ENCODE data around the gene SLC26A5.

SLC26A5 gene

DNA sequence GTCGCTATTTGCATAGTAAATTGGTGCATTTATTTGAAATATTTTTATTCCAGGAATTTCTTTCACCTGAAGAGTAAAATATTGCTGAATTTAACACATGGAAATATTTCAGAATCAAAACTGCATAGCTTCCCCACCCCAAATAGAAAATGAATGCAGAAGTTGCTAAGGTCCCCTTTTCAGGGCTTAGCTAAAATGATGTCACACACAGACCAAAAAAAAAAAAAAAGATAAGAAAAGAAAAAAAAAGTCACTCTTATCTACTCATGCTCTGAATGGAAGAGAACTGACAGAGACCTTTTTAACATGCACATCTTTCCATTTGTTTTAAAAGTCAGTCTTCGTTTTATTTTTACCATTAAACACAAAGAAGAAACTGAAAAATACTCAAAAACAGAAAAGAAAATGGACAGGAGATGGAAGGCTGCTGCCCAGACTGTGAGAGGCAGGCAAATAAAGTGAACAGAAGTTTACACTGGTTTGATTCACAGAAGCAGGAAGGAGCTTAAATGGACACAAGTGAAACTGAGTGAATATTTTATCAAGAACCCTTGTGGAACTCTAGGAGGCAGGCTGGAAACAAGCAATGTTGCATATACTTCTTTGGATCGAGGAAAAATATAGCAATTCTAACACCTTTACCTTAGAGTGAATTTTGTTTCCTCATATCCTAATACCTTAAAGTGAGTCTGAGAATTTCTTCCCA, 66.6 kb downstream of the SLC26A5 start:
- Histone ChIP-seq H3K36me3 (ENCODE audit: control insufficient read depth, low read depth, low read length) (no peaks in the 10 kb centered on the region), H3K27me3 (ENCODE audit: control insufficient read depth, insufficient read depth, low read length) (no peaks in the 10 kb centered on the region), H3K4me3 (ENCODE audit: low read length) (no peak overlapping the region), H3K27ac (ENCODE audit: low read length) (no peak overlapping the region), H3K4me1 (ENCODE audit: control insufficient read depth, low read depth, low read length) (no peaks in the 10 kb centered on the region), H3K9ac (ENCODE audit: low read length) (no peak overlapping the region), H3K9me3 (ENCODE audit: control insufficient read depth, low read depth, low read length) (no peaks in the 10 kb centered on the region)

GRCh38 chr7:103373866-103374643, 72.0 kb downstream of the SLC26A5 start:
- no peaks in the 10 kb centered on the region for H3K27me3 ChIP-seq (ENCODE audit: control insufficient read depth, insufficient read depth, low read length)
- H3K4me1 ChIP-seq (ENCODE audit: control insufficient read depth, low read depth, low read length) = no peaks in the 10 kb centered on the region
- peaks cover 5% of the 10 kb centered on the region for H3K36me3 ChIP-seq (ENCODE audit: control insufficient read depth, low read depth, low read length)
- no peak overlapping the region for H3K4me3 ChIP-seq (ENCODE audit: low read length)
- no peak overlapping the region for H3K27ac ChIP-seq (ENCODE audit: low read length)
- no peaks in the 10 kb centered on the region for H3K9me3 ChIP-seq (ENCODE audit: control insufficient read depth, low read depth, low read length)
- no peak overlapping the region for H3K9ac ChIP-seq (ENCODE audit: low read length)

- Histone ChIP-seq H3K9me3 (ENCODE audit: control insufficient read depth, low read depth, low read length) (no peaks in the 10 kb centered on the region), H3K4me1 (ENCODE audit: control insufficient read depth, low read depth, low read length) (no peaks in the 10 kb centered on the region), H3K27me3 (ENCODE audit: control insufficient read depth, insufficient read depth, low read length) (no peaks in the 10 kb centered on the region), H3K36me3 (ENCODE audit: control insufficient read depth, low read depth, low read length) (peaks cover 48% of the 10 kb centered on the region), H3K4me3 (ENCODE audit: low read length) (no peak overlapping the region), H3K27ac (ENCODE audit: low read length) (no peak overlapping the region), H3K9ac (ENCODE audit: low read length) (no peak overlapping the region)
Observed at GRCh38 chr7:103369432-103369831, 76.6 kb downstream of the SLC26A5 start.

DNA sequence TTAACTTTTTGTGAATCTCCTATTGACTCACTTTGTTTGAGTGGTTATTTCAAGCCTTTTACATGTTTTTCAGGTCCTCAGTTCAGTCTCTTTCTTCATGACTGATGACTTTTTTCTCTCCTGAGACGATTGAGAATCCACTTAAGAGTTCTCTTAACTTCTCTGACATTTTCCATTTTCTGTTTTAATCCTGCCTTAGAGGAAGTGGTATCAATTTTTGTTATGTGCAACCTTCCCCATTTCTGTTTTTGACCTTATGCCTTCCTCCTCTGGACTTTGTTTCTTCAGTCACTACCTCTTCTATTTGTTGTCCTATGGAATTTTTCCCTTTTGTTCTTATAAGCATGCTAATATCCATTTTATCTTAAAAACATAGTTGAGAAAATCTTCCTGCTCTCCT, 96.2 kb downstream of the SLC26A5 start:
- Histone ChIP-seq H3K4me1 (ENCODE audit: control insufficient read depth, low read depth, low read length) (peaks cover 5% of the 10 kb centered on the region), H3K9ac (ENCODE audit: low read length) (no peak overlapping the region), H3K9me3 (ENCODE audit: control insufficient read depth, low read depth, low read length) (no peaks in the 10 kb centered on the region), H3K4me3 (ENCODE audit: low read length) (no peak overlapping the region), H3K27me3 (ENCODE audit: control insufficient read depth, insufficient read depth, low read length) (no peaks in the 10 kb centered on the region), H3K36me3 (ENCODE audit: control insufficient read depth, low read depth, low read length) (peaks cover 14% of the 10 kb centered on the region), H3K27ac (ENCODE audit: low read length) (no peak overlapping the region)

DNA sequence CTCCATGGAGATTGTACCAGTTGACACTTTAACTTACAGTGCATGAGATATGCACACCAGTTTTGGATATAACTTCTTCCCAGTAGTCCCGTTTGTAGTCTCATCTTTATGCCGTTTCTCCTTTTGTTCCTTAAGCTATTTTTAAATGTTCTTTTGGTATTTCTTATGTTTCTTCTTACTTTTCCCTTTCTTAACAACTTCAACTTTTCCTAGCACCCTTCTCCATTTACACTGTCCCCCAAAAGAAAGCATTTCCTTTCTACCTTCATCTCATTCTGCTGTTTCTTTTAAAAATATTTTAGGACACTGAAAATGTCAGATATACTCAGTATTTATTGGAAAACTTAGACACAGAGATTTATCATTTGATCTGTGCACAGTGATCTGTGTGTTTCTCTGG, 97.0 kb downstream of the SLC26A5 start:
- Histone ChIP-seq H3K27me3 (ENCODE audit: control insufficient read depth, insufficient read depth, low read length) (no peaks in the 10 kb centered on the region), H3K9me3 (ENCODE audit: control insufficient read depth, low read depth, low read length) (no peaks in the 10 kb centered on the region), H3K4me1 (ENCODE audit: control insufficient read depth, low read depth, low read length) (peaks cover 5% of the 10 kb centered on the region), H3K4me3 (ENCODE audit: low read length) (peak overlapping the region; percentile 98), H3K36me3 (ENCODE audit: control insufficient read depth, low read depth, low read length) (peaks cover 9% of the 10 kb centered on the region), H3K27ac (ENCODE audit: low read length) (no peak overlapping the region), H3K9ac (ENCODE audit: low read length) (peak overlapping the region; percentile 26)

- H3K9ac ChIP-seq (ENCODE audit: low read length) = peak overlapping the region; percentile 26
- peaks cover 9% of the 10 kb centered on the region for H3K36me3 ChIP-seq (ENCODE audit: control insufficient read depth, low read depth, low read length)
- H3K4me3 ChIP-seq (ENCODE audit: low read length) = peak overlapping the region; percentile 98
- no peaks in the 10 kb centered on the region for H3K27me3 ChIP-seq (ENCODE audit: control insufficient read depth, insufficient read depth, low read length)
- H3K27ac ChIP-seq (ENCODE audit: low read length) = no peak overlapping the region
- H3K9me3 ChIP-seq (ENCODE audit: control insufficient read depth, low read depth, low read length) = no peaks in the 10 kb centered on the region
- peaks cover 5% of the 10 kb centered on the region for H3K4me1 ChIP-seq (ENCODE audit: control insufficient read depth, low read depth, low read length)
Observed at GRCh38 chr7:103348452-103348851, 97.6 kb downstream of the SLC26A5 start.

- H3K4me3 ChIP-seq (ENCODE audit: low read length) = peak within 1 kb of the TSS; percentile 98
- H3K9ac ChIP-seq (ENCODE audit: low read length) = peak within 1 kb of the TSS; percentile 96
- H3K4me1 ChIP-seq (ENCODE audit: control insufficient read depth, low read depth, low read length) = peaks cover 9% of the 10 kb centered on the region
- H3K9me3 ChIP-seq (ENCODE audit: control insufficient read depth, low read depth, low read length) = no peaks in the 10 kb centered on the region
- no peaks in the 10 kb centered on the region for H3K27me3 ChIP-seq (ENCODE audit: control insufficient read depth, insufficient read depth, low read length)
- H3K36me3 ChIP-seq (ENCODE audit: control insufficient read depth, low read depth, low read length) = peaks cover 8% of the 10 kb centered on the region
- peak within 1 kb of the TSS; percentile 92 for H3K27ac ChIP-seq (ENCODE audit: low read length)
Observed at GRCh38 chr7:103347507-103348267, 98.3 kb downstream of the SLC26A5 start, which contains the start of gene PSMC2. Gene PSMC2, plus strand, starts transcription at chr7:103347643. Its CDS starts 69 bp downstream, at chr7:103347712.

DNA sequence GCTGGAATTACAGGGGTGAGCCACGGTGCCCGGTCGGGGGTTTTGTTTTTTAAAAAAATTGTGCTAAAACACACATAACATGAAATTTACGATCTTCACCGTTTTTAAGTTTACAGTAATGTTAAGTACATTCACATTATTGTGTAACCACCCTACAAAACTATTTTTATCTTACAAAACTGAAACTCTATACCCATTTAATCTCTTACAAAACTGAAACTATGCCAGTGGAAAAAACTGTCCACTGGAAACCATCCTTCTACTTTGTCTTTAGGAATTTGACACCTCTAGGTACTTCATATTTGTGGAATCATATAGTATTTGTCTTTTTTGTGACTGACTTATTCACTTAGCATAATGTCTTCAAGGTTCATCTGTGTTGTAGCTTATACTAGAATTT, 99.6 kb downstream of the SLC26A5 start:
- no peak overlapping the region for H3K27ac ChIP-seq (ENCODE audit: low read length)
- H3K36me3 ChIP-seq (ENCODE audit: control insufficient read depth, low read depth, low read length) = peaks cover 7% of the 10 kb centered on the region
- no peak overlapping the region for H3K4me3 ChIP-seq (ENCODE audit: low read length)
- no peak overlapping the region for H3K9ac ChIP-seq (ENCODE audit: low read length)
- H3K9me3 ChIP-seq (ENCODE audit: control insufficient read depth, low read depth, low read length) = no peaks in the 10 kb centered on the region
- no peaks in the 10 kb centered on the region for H3K27me3 ChIP-seq (ENCODE audit: control insufficient read depth, insufficient read depth, low read length)
- H3K4me1 ChIP-seq (ENCODE audit: control insufficient read depth, low read depth, low read length) = peaks cover 9% of the 10 kb centered on the region

- H3K27me3 ChIP-seq (ENCODE audit: control insufficient read depth, insufficient read depth, low read length) = no peaks in the 10 kb centered on the region
- peaks cover 9% of the 10 kb centered on the region for H3K4me1 ChIP-seq (ENCODE audit: control insufficient read depth, low read depth, low read length)
Observed at GRCh38 chr7:103344453-103345149, 101.4 kb downstream of the SLC26A5 start, which contains the start of gene DNAJC2. Gene DNAJC2, minus strand, starts transcription at chr7:103344767. Its CDS starts 145 bp downstream, at chr7:103344622.

GRCh38 chr7:103343758-103344452, 102.1 kb downstream of the SLC26A5 start:
- no peaks in the 10 kb centered on the region for H3K27me3 ChIP-seq (ENCODE audit: control insufficient read depth, insufficient read depth, low read length)
- H3K9me3 ChIP-seq (ENCODE audit: control insufficient read depth, low read depth, low read length) = no peaks in the 10 kb centered on the region
- peaks cover 28% of the 10 kb centered on the region for H3K36me3 ChIP-seq (ENCODE audit: control insufficient read depth, low read depth, low read length)
- H3K4me1 ChIP-seq (ENCODE audit: control insufficient read depth, low read depth, low read length) = peaks cover 6% of the 10 kb centered on the region
- H3K4me3 ChIP-seq (ENCODE audit: low read length) = peak overlapping the region; percentile 81
- H3K9ac ChIP-seq (ENCODE audit: low read length) = peak overlapping the region; percentile 85
- peak overlapping the region; percentile 28 for H3K27ac ChIP-seq (ENCODE audit: low read length)

More at GRCh38 chr7:103344453-103345149, 101.4 kb downstream of the SLC26A5 start, which contains the start of gene DNAJC2:
- Histone ChIP-seq H3K9ac (ENCODE audit: low read length) (peak within 1 kb of the TSS; percentile 85), H3K27ac (ENCODE audit: low read length) (peak within 1 kb of the TSS; percentile 28), H3K4me3 (ENCODE audit: low read length) (peak within 1 kb of the TSS; percentile 81), H3K36me3 (ENCODE audit: control insufficient read depth, low read depth, low read length) (peaks cover 21% of the 10 kb centered on the region), H3K9me3 (ENCODE audit: control insufficient read depth, low read depth, low read length) (no peaks in the 10 kb centered on the region)
